Stimulated activated CD8-positive, alpha-beta memory T cell treated with anti-CD3 and anti-CD28 coated beads, Interleukin-15, amount 100 ng/mL, for 4 hours (primary cell): ENCODE measurements around the gene REXO4.

Source experiments
- DNase-seq, 2 donors: peaks; one replicate each; pipeline ENCODE4 v3.0.0-alpha.2; 2020; ENCODE audit warnings: low read depth in 2 of 2

REXO4 gene

DNA sequence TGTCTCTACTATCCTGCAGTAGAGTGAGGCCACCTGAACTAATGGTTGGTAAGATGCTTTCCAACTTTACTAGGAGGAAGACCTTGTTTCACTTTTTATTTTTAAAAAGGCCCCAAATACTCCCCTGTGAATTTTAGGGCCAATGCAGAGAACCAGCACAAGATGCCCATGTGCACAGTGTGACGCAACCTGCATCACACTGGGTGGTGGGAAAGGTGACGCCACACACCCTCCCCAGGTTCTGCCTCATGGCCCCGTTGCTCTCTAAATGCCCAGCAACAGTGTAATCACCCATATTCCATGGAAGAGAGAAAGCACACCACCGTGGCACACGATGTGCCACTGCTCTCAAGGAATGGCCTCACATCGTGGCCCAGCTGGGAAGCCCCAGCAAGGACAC is 48.4 kb downstream of the REXO4 start:
- DNase-seq: no peak

DNA sequence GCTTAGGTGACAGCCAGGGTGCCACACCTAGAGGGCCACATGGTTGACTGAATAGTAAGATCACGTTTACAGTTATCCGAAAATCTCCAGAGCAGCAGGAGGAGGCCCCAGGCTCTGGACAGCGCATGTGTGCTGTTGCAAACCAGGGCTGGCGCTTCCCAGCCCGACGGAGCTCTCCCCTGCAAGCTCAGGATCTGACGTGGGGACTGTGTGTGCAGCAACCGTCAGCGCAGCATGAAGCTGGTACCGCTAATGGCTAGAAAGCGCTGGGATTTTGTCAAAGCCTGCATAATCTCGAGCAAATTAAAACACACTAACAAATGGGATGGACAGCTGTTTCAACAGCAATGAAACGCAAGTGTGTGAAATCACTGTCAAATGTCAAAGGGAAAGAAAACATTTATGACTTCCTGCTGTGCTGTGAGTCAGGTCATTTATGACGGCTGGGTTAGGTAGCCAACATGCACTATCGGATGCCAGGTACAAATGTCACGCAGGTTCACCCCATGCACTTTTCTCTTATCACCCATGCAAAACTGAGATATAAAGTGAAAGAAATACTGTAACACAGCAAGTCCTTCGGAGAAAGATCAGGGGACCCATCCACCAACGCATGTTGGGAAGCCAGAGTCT is 49.4 kb downstream of the REXO4 start:
- no peak for DNase-seq

DNA sequence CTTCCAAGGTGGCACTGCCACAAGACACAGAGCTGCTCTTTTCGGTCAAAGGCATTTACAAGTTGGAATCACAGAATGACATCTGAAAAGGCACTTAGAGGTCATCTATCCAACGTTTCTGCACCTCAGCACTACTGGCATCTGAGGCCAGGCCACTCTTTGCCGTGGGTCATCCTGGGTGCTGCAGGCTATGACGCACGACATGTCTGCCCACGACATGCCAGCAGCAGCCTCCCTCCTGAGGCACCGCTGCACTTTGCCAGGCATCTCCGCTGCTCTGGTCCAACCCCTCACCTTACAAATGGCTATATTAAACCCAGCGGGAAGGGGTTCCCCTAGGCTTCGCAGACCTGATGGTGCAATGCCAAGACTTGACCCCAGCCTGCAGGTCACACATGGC is 50.0 kb downstream of the REXO4 start:
- DNase-seq: no peak

DNA sequence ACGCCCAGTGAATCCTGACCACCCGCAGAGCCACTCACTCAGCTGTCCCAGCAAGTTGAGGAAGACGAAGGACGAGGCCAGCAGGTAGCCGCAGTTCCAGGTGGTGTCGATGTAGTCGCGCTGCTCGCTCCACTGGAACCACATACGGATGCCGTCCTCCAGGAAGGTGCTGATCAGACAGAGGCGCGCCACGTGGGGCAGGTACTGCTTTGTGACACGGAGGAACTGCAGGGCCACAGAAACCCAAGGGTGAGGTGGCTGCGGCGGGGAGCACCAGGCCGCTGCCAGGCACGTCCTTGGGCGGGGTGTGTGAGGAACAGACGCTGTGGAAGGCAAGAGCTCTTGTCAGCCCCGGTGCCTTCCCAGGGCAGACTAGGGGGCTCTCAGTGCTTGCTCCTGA is 50.6 kb downstream of the REXO4 start:
- DNase-seq: no peak

DNA sequence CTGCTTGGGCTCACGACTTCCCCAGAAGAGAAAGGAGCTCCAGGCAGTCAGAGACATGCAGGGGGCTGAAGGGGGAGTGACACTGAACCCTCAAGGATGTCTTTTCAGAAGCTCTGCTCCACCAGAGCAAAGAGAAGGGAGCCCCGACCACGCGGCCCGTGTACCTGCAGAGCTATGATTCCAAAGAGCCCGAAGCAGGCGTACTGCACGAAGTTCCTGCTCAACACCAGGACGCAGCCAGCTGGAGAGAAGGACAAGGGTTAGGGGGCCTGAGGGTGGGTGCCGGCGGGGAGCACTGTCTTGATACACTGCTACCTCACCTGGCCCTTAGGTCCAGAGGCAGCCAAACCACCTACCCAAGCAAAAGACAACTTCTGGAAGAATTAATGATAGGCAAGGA is 51.4 kb downstream of the REXO4 start:
- DNase-seq: no peak

DNA sequence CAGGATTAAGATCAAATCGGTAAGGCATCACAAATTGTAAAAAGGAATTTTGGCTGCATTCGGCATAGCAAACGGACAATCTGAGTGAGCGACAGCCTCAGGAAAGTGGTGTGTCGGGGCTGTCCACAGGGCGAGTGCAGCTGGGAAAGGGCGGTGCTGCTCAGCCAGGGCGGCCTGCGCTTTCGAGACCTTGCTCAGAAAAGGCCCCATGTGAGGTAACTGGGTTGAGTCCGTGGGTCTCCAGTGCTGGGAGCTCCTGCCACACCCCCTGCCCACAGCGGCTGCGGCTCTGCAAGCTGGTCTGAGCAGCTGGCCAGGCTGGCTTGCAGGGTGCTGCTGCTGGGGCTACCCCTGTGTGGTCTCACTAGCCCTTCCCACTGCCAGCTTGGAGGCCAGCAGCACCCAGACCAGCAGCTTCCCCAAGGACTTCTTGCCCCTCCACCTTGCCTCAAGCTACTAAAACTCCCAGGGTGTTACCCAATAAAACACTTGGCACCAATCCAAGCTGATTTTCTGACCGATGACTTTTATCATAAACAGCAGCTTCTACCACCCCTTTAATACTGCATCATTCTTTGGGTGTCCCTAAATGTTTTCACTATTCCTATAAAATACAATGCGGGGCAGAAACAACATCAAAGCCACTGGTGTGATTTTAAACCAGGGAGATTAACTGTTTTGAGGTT is 55.3 kb downstream of the REXO4 start:
- DNase-seq: no peak

DNA sequence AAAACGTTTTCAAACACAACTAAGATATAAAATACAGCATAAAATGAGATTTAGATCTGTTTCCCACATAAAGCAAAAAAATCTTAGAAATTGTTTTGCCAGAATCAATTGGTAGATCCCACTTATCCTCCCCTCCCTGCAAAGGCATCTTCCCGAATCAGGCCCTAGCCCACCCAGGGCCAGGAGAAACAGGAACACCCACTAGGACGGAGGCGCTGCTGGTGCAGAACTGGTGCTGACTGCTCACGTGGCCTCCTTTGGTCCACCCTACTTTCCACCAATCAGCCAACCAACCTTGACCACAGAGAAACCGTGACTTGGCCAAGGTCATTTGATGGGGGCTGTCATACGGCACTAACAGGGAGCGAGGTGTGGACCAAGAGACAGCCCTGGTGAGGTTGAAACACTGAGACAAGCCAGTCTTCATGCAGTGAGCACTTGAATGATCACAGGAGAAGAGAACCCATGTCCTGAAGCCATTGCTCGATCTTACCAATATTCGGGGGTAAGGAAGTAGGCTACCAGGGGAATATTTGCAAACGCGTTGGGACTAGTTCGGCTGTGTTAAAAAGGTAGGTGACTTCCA is 56.2 kb downstream of the REXO4 start:
- DNase-seq: no peak

DNA sequence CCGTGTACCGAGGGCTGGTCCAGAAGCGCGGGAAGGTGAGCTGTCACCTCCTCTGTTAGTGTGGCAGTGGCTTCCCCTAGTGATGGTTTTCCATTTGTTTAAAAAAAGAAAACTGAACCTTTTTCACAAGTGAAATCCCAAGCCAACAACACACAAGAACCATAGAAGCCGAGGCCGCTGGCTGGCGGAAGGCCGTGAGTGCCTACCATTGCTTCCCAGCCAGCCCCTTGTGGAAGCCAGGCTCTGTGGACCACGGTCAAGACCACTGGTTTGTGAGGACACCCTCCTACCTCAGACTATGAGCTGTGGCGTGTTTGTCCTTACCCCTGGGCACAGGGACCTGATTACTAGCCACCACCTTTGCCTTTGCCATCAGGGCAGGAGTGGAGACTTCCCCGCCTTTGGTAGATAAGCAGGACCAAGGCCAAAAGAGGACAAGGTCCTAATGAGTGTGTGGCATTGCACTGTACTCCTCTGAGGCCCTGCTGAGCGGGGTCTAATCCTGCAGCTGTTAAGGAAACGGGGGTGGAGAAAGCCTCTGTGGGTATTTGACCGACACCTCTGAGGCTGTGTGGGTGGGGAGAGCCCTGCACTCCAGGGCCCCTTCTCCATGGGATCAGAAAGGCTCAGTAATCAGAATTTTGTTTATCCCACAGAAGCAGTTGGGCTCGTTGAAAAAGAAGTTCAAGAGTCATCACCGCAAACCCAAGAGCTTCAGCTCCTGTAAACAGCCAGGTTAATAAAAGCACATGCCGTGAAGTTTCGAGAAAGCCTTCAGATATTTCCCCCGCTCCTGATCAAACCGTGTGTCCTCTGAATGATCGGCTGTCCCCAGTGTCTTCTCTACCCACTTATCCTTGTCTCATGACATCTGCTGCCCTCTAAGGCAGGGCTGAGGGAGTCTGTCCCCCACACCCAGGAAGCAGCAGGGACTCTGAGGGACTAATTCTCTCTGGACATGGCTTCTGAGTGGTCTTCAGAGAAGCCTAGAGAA is 57.1 kb downstream of the REXO4 start:
- no peak for DNase-seq

DNA sequence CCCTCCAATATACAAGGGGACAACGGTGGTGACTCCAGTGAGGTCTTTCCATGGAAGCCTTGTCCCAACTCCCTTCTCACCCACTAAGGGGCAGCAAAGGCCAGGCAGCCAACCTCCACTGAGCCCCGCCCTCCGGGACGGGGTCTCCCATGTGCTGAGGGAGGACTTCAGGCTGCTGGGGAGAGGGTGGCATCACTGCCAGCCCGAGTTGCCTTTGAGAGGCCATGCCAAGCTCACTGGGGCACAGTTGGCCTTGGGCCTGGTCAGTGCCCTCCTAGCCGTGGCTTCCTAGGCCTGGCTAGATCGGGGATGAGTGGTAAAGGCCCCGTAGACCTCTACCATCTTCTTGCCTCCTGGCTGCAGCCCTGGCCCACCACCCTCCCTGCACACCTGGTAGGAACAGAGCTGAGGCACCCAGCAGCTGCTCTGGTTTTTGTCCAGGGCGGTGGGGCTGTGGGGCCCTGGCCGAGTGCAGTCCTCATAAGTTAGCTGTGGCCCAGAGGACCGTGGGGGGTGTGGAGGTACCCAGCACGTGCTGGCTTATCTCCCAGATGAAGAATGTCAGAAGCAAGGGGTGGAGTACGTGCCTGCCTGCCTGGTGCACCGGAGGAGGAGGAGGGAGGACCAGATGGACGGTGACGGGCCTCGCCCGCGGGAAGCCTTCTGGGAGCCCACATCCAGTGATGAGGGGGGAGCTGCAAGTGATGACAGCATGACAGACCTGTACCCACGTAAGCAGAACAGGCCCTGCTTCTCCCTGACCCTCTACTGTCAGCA is 58.2 kb downstream of the REXO4 start:
- DNase-seq: no peak

DNA sequence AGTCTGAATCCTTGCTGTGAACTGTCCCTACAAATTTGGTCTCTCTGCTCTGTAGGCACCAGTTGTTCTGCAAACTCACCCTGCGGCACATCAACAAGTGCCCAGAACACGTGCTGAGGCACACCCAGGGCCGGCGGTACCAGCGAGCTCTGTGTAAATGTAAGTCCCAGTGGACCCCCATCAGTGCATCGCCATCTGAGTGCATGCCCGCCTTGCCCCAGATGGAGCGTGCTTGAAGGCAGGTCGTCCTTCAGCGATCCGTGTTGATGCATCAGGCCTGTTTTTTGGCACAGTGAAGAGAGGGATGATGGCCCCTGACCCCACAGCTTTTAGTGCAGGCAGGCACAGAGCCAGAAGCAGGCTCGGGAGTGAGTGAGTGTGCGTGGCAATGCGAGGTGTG is 60.2 kb downstream of the REXO4 start:
- no peak for DNase-seq

DNA sequence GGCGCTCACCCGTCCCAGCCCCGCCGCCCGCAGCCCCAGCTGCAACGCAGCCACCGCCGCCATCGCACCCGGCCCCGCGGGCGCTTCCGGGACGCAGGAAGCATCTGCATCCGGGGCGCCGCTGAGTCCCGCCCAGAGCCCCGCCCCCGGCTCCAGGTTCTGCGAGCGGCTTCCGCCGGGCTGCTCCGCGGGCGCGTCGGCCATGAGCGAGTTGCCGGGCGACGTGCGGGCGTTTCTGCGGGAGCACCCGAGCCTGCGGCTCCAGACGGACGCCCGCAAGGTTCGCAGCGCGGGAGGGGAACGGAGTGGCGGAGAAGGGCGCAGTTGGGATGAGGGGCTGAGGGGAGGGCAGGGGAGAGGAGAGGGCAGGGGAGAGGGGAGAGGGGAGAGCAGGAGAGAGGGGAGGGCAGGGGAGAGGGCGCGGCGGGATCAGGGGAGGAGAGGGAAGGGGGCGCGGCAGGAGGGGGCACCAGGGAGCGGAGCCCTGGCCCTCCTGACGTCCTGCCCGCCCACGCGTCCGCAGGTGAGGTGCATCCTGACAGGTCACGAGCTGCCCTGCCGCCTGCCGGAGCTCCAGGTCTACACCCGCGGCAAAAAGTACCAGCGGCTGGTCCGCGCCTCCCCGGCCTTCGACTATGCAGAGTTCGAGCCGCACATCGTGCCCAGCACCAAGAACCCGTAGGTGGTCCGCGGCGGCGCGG is 61.3 kb downstream of the REXO4 start, which contains the start of the genes SURF1 and SURF2:
TSS of gene SURF1 (minus strand) at position 97 of the 701 bp plus-strand sequence. CDS start at position 63, 34 bp downstream.
TSS of gene SURF2 (plus strand) at position 160 of the 701 bp plus-strand sequence. CDS start at position 203, 43 bp downstream.
- peak; percentile 74 to 80 for DNase-seq
